ENCODE measurements around the gene ESPNL.

ESPNL gene

DNA sequence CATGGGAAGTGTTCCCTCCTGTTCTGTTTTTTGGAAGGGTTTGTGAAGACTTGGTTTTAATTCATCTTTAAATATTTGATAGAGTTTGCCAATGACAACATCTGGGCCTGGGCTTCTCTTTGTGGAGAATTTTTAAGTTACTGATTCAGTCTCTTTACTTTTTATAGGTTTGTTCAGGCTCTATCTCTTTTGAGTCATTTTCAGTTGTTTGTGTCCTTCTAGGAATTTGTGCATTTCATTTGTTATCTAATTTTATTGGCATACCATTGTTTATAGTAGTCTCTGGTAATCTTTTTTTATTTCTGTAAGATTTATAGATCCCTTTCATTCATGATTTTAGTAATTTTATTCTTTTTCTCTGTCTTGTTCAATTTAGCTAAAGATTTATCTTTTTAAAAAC is 24.7 kb upstream of the ESPNL start:
- DNase-seq (ENCODE audit: low spot score) = no peak

- no peak for DNase-seq (ENCODE audit: low spot score)
Measured at GRCh38 chr2:238077292-238077691, 22.8 kb upstream of the ESPNL start.

- DNase-seq (ENCODE audit: low spot score) = no peak
Measured at GRCh38 chr2:238079874-238080327, 20.2 kb upstream of the ESPNL start.

- DNase-seq (ENCODE audit: low spot score) = no peak
Measured at GRCh38 chr2:238080518-238080917, 19.6 kb upstream of the ESPNL start.

DNA sequence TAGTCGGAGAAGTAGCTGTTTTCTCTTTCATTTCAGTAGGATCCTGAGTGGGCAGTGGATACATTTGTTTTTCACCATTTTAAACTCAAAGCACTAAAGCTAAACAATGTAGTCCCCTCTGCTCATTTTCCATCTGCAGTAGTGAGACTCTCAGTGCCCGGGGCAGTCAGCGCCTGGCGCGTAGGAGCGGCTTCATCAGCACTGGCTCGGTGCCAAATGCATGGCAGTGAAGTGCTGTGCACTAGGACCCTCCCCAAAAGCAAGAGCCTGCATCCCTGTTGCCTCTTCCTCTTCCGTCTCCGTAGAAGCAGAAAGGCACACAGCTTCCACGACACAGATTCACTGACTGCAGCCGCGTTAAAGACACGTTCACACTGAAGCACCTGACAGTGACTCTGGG is 19.0 kb upstream of the ESPNL start:
- DNase-seq (ENCODE audit: low spot score) = peak; percentile 25

- no peak for DNase-seq (ENCODE audit: low spot score)
Measured at GRCh38 chr2:238081561-238081960, 18.6 kb upstream of the ESPNL start.

DNA sequence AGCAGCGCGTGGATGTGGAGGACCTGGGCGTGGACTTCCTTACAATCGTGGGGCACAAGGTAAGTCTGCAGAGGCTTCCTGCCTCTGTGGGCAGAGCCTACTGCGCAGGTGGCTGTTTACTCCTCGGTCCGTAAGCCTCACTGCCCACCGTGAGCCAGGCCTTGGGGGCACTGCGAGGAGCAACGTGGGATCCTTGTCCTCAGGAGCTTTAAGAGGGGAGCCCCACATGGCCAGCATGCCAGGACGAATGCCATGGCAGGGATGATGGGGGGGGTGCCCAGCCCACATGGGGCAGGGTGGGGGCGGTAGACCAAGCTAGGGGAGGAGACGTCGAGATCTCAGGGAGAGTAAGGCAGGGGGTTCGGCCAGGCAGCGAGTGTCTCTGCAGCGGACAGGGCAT is 18.0 kb upstream of the ESPNL start:
- no peak for DNase-seq (ENCODE audit: low spot score)

GRCh38 chr2:238082827-238083226 is 17.3 kb upstream of the ESPNL start:
- no peak for DNase-seq (ENCODE audit: low spot score)

DNA sequence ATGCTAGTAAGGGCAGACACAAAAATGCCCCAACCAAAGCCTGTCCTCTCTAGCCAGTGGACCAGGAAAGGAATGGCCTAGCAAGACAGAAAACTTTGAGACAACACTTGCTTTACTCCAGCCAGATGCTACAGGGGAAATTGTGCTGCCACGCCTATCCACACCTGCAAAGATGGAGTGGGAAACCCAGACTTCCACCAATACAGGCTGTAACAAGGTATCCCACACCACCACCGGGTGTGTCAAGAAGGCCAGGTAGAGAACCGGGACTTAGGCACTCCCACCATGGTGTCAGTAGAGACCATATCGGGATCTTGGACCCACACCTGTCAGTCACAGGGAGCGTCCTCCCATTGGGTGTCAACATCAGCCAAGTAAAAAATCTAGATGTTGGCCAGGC is 16.2 kb upstream of the ESPNL start:
- no peak for DNase-seq (ENCODE audit: low spot score)

DNA sequence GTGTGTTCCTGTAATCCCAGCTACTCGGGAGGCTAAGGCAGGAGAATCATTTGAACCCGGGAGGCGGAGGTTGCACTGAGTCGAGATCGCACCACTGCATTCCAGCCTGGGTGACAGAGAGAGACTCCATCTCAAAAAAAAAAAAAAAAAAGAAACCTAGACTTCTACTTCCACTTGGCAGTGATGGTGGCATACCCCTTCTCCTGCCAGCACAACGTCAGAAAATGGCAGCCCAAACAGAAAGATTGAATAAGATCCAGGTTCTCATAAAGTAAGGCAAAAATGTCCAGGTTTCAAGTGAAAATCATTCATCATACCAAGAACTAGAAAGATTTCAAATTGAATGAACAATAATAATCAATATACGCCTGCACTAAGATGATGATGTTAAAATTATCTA is 15.4 kb upstream of the ESPNL start:
- DNase-seq (ENCODE audit: low spot score) = no peak

DNA sequence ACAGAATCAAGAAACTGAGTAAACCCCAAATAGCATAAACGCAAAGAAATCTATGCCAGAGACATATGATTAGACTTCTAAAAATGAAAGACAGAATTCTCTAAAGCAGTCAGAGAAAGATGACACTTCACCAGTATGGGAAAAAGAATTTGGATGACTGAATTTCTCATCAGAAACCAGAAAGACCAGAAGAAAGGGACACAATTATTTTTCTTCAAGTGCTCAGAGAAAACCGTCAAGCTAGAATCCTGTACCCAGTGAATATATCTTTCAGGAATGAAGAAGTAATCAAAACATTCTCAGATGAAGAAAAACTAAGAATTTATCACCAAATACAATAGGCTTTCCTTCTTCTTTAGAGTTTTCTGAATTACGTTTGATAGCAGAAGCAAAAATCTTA is 14.2 kb upstream of the ESPNL start:
- DNase-seq (ENCODE audit: low spot score) = no peak

DNA sequence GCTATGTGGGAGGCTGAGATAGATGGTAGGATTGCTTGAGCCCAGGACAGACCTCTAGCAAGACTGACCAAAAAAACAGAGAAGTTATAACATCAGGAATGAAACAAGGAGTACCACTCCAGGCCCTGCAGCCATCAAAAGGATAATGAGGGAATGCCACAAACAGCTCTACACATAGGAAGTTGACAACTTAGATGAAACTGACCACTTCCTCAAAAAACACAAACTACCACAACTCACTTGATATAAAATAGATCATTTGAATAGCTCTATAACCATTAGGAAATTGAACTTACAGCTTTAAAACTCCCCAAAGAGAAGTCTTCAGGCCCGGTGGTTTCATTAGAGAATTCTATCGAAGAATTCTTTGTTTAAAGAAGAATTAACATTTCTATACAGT is 12.9 kb upstream of the ESPNL start:
- DNase-seq (ENCODE audit: low spot score) = no peak

DNA sequence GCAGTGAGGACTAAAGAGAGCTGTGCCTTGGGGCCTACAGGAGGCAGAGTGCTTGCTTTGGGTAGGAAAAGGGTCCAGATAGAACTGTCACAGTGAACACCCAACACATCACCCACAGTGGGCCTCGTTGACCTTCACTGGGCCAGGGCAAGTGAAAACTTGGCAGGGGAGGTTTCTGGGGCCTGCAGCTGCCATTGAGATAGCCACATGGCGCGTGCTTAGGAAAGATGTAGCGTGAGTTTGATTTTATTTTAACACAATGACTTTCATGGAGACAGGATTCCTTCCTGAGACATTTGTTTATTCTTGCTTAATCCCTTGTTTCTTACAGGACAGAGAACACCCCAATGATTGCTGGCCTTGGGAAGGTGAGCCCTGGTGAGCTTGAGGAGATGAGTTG is 9.3 kb upstream of the ESPNL start:
- DNase-seq (ENCODE audit: low spot score) = no peak

- DNase-seq (ENCODE audit: low spot score) = no peak
Measured at GRCh38 chr2:238091436-238092060, 8.6 kb upstream of the ESPNL start.

GRCh38 chr2:238092486-238093035 is 7.6 kb upstream of the ESPNL start:
- DNase-seq (ENCODE audit: low spot score) = no peak

- DNase-seq (ENCODE audit: low spot score) = no peak
Measured at GRCh38 chr2:238093181-238094140, 6.7 kb upstream of the ESPNL start.

- DNase-seq (ENCODE audit: low spot score) = no peak
Measured at GRCh38 chr2:238094438-238095022, 5.6 kb upstream of the ESPNL start.

DNA sequence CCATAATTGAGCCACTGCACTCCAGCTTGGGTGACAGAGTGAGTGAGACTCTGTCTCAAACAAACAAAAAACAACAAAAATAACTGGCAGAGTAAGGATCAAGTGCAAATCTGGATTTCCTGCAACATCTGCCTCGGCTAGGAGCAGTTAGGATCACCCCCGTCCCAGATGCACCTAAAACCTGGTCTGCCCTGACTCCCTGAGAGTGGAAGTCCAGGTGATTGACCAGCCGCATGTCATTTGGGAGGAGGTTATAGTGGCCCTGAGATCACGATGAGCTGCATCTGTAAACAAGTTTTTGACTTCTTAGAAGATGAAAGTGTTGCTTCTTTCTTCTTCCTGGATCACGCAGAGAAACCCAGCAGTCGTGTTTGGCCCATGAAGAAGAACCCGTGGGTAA is 5.0 kb upstream of the ESPNL start:
- no peak for DNase-seq (ENCODE audit: low spot score)

DNA sequence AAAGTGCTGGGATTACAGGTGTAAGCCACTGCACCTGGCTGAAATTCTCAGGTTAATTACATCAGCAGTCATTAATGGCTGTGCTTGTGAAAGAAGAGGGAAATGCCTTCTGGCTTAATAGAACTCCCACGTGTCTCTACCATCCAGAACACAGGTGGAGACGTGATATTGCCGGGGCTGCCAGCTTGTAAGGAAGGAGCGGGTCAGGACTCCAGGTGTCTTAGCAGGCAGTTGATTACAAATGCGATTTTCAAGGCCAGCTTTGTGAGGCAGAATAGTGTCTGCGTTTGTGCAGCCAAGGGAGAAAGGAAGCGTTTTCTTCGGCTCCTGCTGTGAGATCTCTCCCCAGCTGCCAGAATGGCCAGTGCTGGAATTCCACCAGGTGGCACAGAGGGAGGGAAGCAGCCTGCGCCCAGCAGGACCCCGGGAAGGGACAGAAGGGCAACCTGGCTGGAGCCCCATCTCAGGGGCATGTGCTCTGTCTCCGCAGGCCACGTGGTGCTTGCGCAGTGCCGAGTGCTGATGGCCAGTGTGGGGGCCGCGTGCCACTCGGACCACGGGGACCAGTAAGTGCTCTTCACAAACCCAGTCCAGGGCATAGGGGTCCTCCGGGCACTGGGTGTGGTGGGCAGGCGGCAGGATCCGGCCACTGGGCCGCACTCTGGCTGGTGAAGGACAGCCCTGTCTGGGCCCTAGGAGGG is 3.7 kb upstream of the ESPNL start:
- no peak for DNase-seq (ENCODE audit: low spot score)

GRCh38 chr2:238097201-238097987 is 2.7 kb upstream of the ESPNL start:
- DNase-seq (ENCODE audit: low spot score) = no peak
